A549 (cell line): ENCODE results near the gene PPP3CA. TPM values are rescaled to one million over a fixed set of nuclear protein-coding genes. Genes with fewer than 3 reads are reported as not detected.

ENCODE experiments used
- ATAC-seq, 2 experiments: fragments of 200-7000 bp in 1 of 2; fragments of >200 bp in 1 of 2; cut with Nextera tagmentation in 1 of 2; cut with Tn5 transposase in 1 of 2; 3 replicates each; pipeline versions ENCODE4 v1.8.0 to v1.9.1; 2018 to 2020; ENCODE audit warnings: mild to moderate bottlenecking in 1 of 2, moderate library complexity in 1 of 2
- CTCF ChIA-PET: fragments of 300-600 bp; sonication (Branson Sonifier 250); formaldehyde crosslinking; extraction: SDS; loops from one replicate; lab custom pipeline; 2021; ENCODE audit warnings: antibody characterized with exemption, inconsistent platforms; lab: Yijun Ruan, JAX
- POLR2A ChIA-PET: fragments of 350-600 bp; formaldehyde crosslinking; extraction: SDS; loops from one replicate; lab custom pipeline; 2021; ENCODE audit warnings: antibody characterized with exemption, inconsistent platforms; lab: Yijun Ruan, JAX
- DNase-seq, 2 experiments: peaks; one replicate each; pipeline versions ENCODE4 v3.0.0 to v3.0.0-alpha.2; 2011 to 2016; ENCODE audit warnings: low read depth in 1 of 2, low spot score in 1 of 2
- FAIRE-seq: peaks from 2 replicates; lab custom pipeline; 2011; peaks lifted over from hg19 to GRCh38; lab: Jason Lieb, UNC
- H3K27ac ChIP-seq, 2 experiments: fragments of >200 bp; sonication (Bioruptor Twin); formaldehyde crosslinking; 3 replicates each; pipeline ENCODE4 v1.5.1; 2016 to 2017
- H3K4me1 ChIP-seq: fragments of >200 bp; sonication (Bioruptor Twin); formaldehyde crosslinking; 3 replicates; pipeline ENCODE4 v1.6.1; 2016
- H3K4me2 ChIP-seq: fragments of >200 bp; sonication (Bioruptor Twin); formaldehyde crosslinking; 3 replicates; pipeline ENCODE4 v1.6.1; 2016
- H3K4me3 ChIP-seq: fragments of >200 bp; sonication (Bioruptor Twin); formaldehyde crosslinking; 3 replicates; pipeline ENCODE4 v1.5.1; 2016
- H3K9me3 ChIP-seq: fragments of >200 bp; sonication (Bioruptor Twin); formaldehyde crosslinking; 3 replicates; pipeline ENCODE4 v1.6.1; 2016
- ATOH8 ChIP-seq: fragments of 250-450 bp; sonication (Bioruptor Pico); IDR thresholded peaks from 2 replicates; pipeline ENCODE4 v1.5.0; 2020; ENCODE audit warnings: low read depth, mild to moderate bottlenecking, moderate library complexity
- BHLHE40 ChIP-seq: IDR thresholded peaks from 2 replicates; pipeline ENCODE4 v1.6.1; 2012; ENCODE audit warnings: low read depth, low read length, inconsistent platforms
- CBX8 ChIP-seq: fragments of 200-600 bp; sonication (generic); IDR thresholded peaks from 2 replicates; pipeline ENCODE4 v1.6.1; 2016
- CHD2 ChIP-seq: fragments of 150-350 bp; IDR thresholded peaks from 2 replicates; pipeline ENCODE4 v1.6.1; 2014; ENCODE audit warnings: low read length; ENCODE audit not compliant: partially characterized antibody
- CHD4 ChIP-seq: fragments of 200-600 bp; sonication (generic); IDR thresholded peaks from 2 replicates; pipeline ENCODE4 v1.6.1; 2016; ENCODE audit warnings: antibody characterized with exemption, mild to moderate bottlenecking, borderline replicate concordance
- EHF ChIP-seq: fragments of 250-450 bp; sonication (Bioruptor Pico); IDR thresholded peaks from 2 replicates; pipeline ENCODE4 v1.5.0; 2020; ENCODE audit warnings: mild to moderate bottlenecking
- ESRRA ChIP-seq: fragments of 150-350 bp; IDR thresholded peaks from 2 replicates; pipeline ENCODE4 v1.6.1; 2014; ENCODE audit warnings: mild to moderate bottlenecking, low read length, borderline replicate concordance
- FOSB ChIP-seq: fragments of 250-450 bp; sonication (Bioruptor Pico); IDR thresholded peaks from 2 replicates; pipeline ENCODE4 v1.5.0; 2020; ENCODE audit warnings: mild to moderate bottlenecking, moderate library complexity
- HEYL ChIP-seq: fragments of 250-450 bp; sonication (Bioruptor Pico); IDR thresholded peaks from 2 replicates; pipeline ENCODE4 v1.8.0; 2021; ENCODE audit warnings: mild to moderate bottlenecking, moderate library complexity
- HOXA7 ChIP-seq: fragments of 250-450 bp; sonication (Bioruptor Pico); IDR thresholded peaks from 2 replicates; pipeline ENCODE4 v1.5.0; 2020; ENCODE audit warnings: mild to moderate bottlenecking, moderate library complexity
- HOXB13 ChIP-seq: fragments of 250-450 bp; sonication (Bioruptor Pico); IDR thresholded peaks from 2 replicates; pipeline ENCODE4 v1.5.0; 2020; ENCODE audit warnings: low read depth, mild to moderate bottlenecking, moderate library complexity
- HOXB5 ChIP-seq: fragments of 250-450 bp; sonication (Bioruptor Pico); IDR thresholded peaks from 2 replicates; pipeline ENCODE4 v1.5.0; 2020; ENCODE audit warnings: mild to moderate bottlenecking, moderate library complexity
- KDM5A ChIP-seq: fragments of 200-600 bp; sonication (generic); IDR thresholded peaks from 2 replicates; pipeline ENCODE4 v1.6.1; 2016; ENCODE audit warnings: antibody characterized with exemption, mild to moderate bottlenecking
- MAFK ChIP-seq: fragments of 450-650 bp; IDR thresholded peaks from 2 replicates; pipeline ENCODE4 v1.6.1; 2014; ENCODE audit not compliant: partially characterized antibody
- NFE2L2 ChIP-seq: fragments of 150-350 bp; conservative IDR thresholded peaks from 2 replicates; pipeline ENCODE4 v1.6.1; 2014; ENCODE audit warnings: low read length
- NR3C1 ChIP-seq: fragments of >200 bp; sonication (Bioruptor Twin); formaldehyde crosslinking; IDR thresholded peaks from 3 replicates; pipeline ENCODE4 v1.6.1; 2017
- RAD21 ChIP-seq, 2 experiments: fragments of >200 bp in 1 of 2; sonication (Bioruptor Twin) in 1 of 2; formaldehyde crosslinking in 1 of 2; IDR thresholded peaks in 1 of 2; conservative IDR thresholded peaks in 1 of 2; 2 replicates in 1 of 2; 3 replicates in 1 of 2; pipeline ENCODE4 v1.6.1; 2012 to 2018; ENCODE audit warnings: inconsistent platforms in 1 of 2
- RARB ChIP-seq: fragments of 250-450 bp; sonication (Bioruptor Pico); IDR thresholded peaks from 2 replicates; pipeline ENCODE4 v1.8.0; 2021; ENCODE audit warnings: mild to moderate bottlenecking, moderate library complexity
- REST ChIP-seq: fragments of 200-600 bp; sonication (generic); IDR thresholded peaks from 2 replicates; pipeline ENCODE4 v1.6.1; 2016; ENCODE audit warnings: antibody characterized with exemption, mild to moderate bottlenecking, moderate library complexity
- SREBF2 ChIP-seq: fragments of 450-650 bp; IDR thresholded peaks from 2 replicates; pipeline ENCODE4 v1.6.1; 2014; ENCODE audit warnings: mild to moderate bottlenecking, moderate library complexity
- TFCP2L1 ChIP-seq: fragments of 250-450 bp; sonication (Bioruptor Pico); IDR thresholded peaks from 2 replicates; pipeline ENCODE4 v1.5.0; 2021; ENCODE audit warnings: mild to moderate bottlenecking
- TP53 ChIP-seq: fragments of 250-450 bp; sonication (Bioruptor Pico); IDR thresholded peaks from 2 replicates; pipeline ENCODE4 v1.5.0; 2021; ENCODE audit warnings: mild to moderate bottlenecking, moderate library complexity
- ZNF302 ChIP-seq: fragments of 250-450 bp; sonication (Bioruptor Pico); IDR thresholded peaks from 2 replicates; pipeline ENCODE4 v1.9.0; 2021; ENCODE audit warnings: inconsistent platforms, mild to moderate bottlenecking, moderate library complexity
- ZSCAN20 ChIP-seq: fragments of 250-450 bp; sonication (Bioruptor Pico); IDR thresholded peaks from 2 replicates; pipeline ENCODE4 v1.8.0; 2022; ENCODE audit warnings: mild to moderate bottlenecking, moderate library complexity
- WGBS: methylation state at CpG from one replicate; pipeline ENCODE4 v1.1.6; 2017; ENCODE audit errors: missing lambda C conversion rate; 5-methylcytosine and 5-hydroxymethylcytosine counted together
- polyA plus RNA-seq, 4 experiments: library from polyadenylated mRNA; depleted of rRNA in 3 of 4; stranded (reverse); fragments of >200 nt; fragmentation: RNase III in 1 of 4; extraction: RNeasy Plus Mini Kit Qiagen cat#74134 plus additional on column Dnase treatment in 1 of 4; gene quantifications; 2 replicates in 3 of 4; 3 replicates in 1 of 4; pipeline ENCODE4 v1.2.3, GENCODE V29; 2011 to 2017
- TF ChIP-seq, protein P1 (sequence below): IDR thresholded peaks from 2 replicates; pipeline ENCODE4 v1.6.1; 2012
- TF ChIP-seq, protein P2 (sequence below): IDR thresholded peaks from 2 replicates; pipeline ENCODE4 v1.6.1; 2012; ENCODE audit warnings: low read depth, borderline replicate concordance

PPP3CA gene
- polyA plus RNA-seq, 2 of the 4 experiments (the other 2 are of a cell fraction) = 21.4 to 42.4 TPM

- no peak for TF ChIP-seq NFE2L2
- no peak for TF ChIP-seq BHLHE40
- no peak for TF ChIP-seq ESRRA
- no peak for TF ChIP-seq TP53 (CRISPR knock-in tag)
- no peak for TF ChIP-seq ZNF302 (CRISPR knock-in tag)
- no peak for TF ChIP-seq HOXB13 (CRISPR knock-in tag)
- no peak for TF ChIP-seq HOXB5
- TF ChIP-seq ATOH8 = no peak
- TF ChIP-seq, protein P1, sequence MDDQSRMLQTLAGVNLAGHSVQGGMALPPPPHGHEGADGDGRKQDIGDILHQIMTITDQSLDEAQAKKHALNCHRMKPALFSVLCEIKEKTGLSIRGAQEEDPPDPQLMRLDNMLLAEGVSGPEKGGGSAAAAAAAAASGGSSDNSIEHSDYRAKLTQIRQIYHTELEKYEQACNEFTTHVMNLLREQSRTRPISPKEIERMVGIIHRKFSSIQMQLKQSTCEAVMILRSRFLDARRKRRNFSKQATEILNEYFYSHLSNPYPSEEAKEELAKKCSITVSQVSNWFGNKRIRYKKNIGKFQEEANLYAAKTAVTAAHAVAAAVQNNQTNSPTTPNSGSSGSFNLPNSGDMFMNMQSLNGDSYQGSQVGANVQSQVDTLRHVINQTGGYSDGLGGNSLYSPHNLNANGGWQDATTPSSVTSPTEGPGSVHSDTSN = no peak
- Histone ChIP-seq H3K27ac (no peak overlapping the region), H3K9me3 (no peaks in the 10 kb centered on the region), H3K4me1 (peaks cover 59% of the 10 kb centered on the region), H3K4me2 (no peak overlapping the region), H3K4me3 (no peak overlapping the region)
- WGBS = 85% methylated on average over 3 of the region's 3 CpGs
- FAIRE-seq = no peak
- ChIA-PET POLR2A (no interaction called here), CTCF (no interaction called here)
- no peak for DNase-seq
- no peak for ATAC-seq
These were observed 194.8 kb downstream of the PPP3CA start for GRCh38 chr4:101152521-101152920.

DNA sequence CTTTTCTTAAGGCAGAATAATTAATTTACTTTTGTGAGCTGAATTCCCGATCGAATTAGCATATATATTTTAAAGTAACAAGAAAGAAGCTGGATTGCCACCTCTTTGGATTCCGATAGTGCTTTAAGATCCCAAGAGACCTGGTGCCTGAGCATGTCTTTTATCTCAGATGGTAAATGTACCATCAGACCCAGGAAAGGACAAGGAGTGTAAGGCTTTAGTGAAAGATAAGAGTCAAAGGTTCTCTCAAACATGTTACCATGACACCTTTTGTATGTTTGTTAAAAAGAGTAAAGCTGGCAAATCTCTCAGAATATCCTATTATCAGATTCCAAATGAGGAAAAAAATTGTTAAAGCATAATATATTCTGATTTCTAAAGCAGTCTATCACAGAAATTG lies 198.8 kb downstream of the PPP3CA start:
- Histone ChIP-seq H3K4me3 (no peak overlapping the region), H3K4me1 (peaks cover 20% of the 10 kb centered on the region), H3K9me3 (no peaks in the 10 kb centered on the region), H3K4me2 (no peak overlapping the region), H3K27ac (no peak overlapping the region)
- CTCF ChIA-PET = no interaction called here
- DNase-seq = no peak
- 98% methylated on average over 3 of the region's 3 CpGs for WGBS
- no peak for TF ChIP-seq CBX8
- TF ChIP-seq CHD4 = no peak
- POLR2A ChIA-PET = no interaction called here
- no peak for ATAC-seq
- FAIRE-seq = no peak

- ChIA-PET POLR2A (no interaction called here), CTCF (interaction anchor here (1.0 kb wide), 1 partner anchor 11 kb away, joined by 3 read pairs; no protein-coding TSS in a partner anchor)
- FAIRE-seq (no peak), DNase-seq (no peak), ATAC-seq (no peak)
- TF ChIP-seq CBX8 (no peak), SREBF2 (no peak), HOXA7 (CRISPR knock-in tag) (no peak), CHD2 (no peak), NR3C1 (no peak)
- TF ChIP-seq, protein P2, sequence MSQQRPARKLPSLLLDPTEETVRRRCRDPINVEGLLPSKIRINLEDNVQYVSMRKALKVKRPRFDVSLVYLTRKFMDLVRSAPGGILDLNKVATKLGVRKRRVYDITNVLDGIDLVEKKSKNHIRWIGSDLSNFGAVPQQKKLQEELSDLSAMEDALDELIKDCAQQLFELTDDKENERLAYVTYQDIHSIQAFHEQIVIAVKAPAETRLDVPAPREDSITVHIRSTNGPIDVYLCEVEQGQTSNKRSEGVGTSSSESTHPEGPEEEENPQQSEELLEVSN = no peak
- no peak overlapping the region for H3K4me2 ChIP-seq
- H3K4me1 ChIP-seq = peaks cover 8% of the 10 kb centered on the region; the same call in 2 of the 3 replicates
- H3K4me3 ChIP-seq = no peak overlapping the region
- no peaks in the 10 kb centered on the region for H3K9me3 ChIP-seq
- H3K27ac ChIP-seq = no peak overlapping the region
These were observed 200.0 kb downstream of the PPP3CA start for GRCh38 chr4:101147283-101147682.

- CTCF ChIA-PET = no interaction called here
- TF ChIP-seq CBX8 (no peak), FOSB (CRISPR knock-in tag) (no peak), ZSCAN20 (CRISPR knock-in tag) (no peak), NR3C1 (no peak), TFCP2L1 (CRISPR knock-in tag) (no peak), CHD4 (no peak), HOXA7 (CRISPR knock-in tag) (no peak), MAFK (no peak), RARB (CRISPR knock-in tag) (no peak), KDM5A (no peak), HEYL (CRISPR knock-in tag) (no peak), NFE2L2 (no peak), RAD21 (conservative IDR thresholded peaks at IDR 0.05 in 1 of 2, IDR thresholded peaks at IDR 0.05 in 1 of 2) (no peak), REST (no peak), EHF (CRISPR knock-in tag) (no peak)
- TF ChIP-seq, protein P2 = no peak
- POLR2A ChIA-PET = no interaction called here
- Histone ChIP-seq H3K9me3 (no peaks in the 10 kb centered on the region), H3K27ac (no peak overlapping the region), H3K4me1 (peaks cover 22% of the 10 kb centered on the region), H3K4me3 (no peak overlapping the region), H3K4me2 (no peak overlapping the region)
- ATAC-seq (no peak), FAIRE-seq (no peak), DNase-seq (no peak)
These were observed 202.3 kb downstream of the PPP3CA start for GRCh38 chr4:101145021-101145420.
